DMS53 (cell line): ENCODE data around the gene OR2V2.

Source experiments
- DNase-seq: peaks from one replicate; lab custom pipeline; 2025; lab: John Stamatoyannopoulos, UW

The OR2V2 gene

GRCh38 chr5:181145133-181145532 is 2.3 kb upstream of the OR2V2 start:
- no peak for DNase-seq

GRCh38 chr5:181149355-181149754 is 2.0 kb downstream of the OR2V2 start:
- DNase-seq, result no peak

GRCh38 chr5:181149806-181150733 is 2.7 kb downstream of the OR2V2 start:
- no peak for DNase-seq

GRCh38 chr5:181151146-181151545 is 3.8 kb downstream of the OR2V2 start:
- no peak for DNase-seq

- DNase-seq, result no peak
Observed at GRCh38 chr5:181152406-181152805, 5.0 kb downstream of the OR2V2 start.

- no peak for DNase-seq
Observed at GRCh38 chr5:181153814-181154213, 6.4 kb downstream of the OR2V2 start.

GRCh38 chr5:181156758-181157157 is 9.4 kb downstream of the OR2V2 start:
- no peak for DNase-seq

- DNase-seq, result no peak
Observed at GRCh38 chr5:181158869-181159268, 11.5 kb downstream of the OR2V2 start.

- DNase-seq, result peak; percentile 92
Observed at GRCh38 chr5:181159286-181160151, 12.1 kb downstream of the OR2V2 start.

GRCh38 chr5:181160152-181160754 is 12.9 kb downstream of the OR2V2 start:
- peak; percentile 53 for DNase-seq

GRCh38 chr5:181160755-181161533 is 13.6 kb downstream of the OR2V2 start:
- DNase-seq, result peak; percentile 42

- DNase-seq, result no peak
Observed at GRCh38 chr5:181161534-181162175, 14.3 kb downstream of the OR2V2 start.

GRCh38 chr5:181163487-181164075 is 16.2 kb downstream of the OR2V2 start:
- no peak for DNase-seq

GRCh38 chr5:181164076-181164952 is 16.9 kb downstream of the OR2V2 start:
- peak; percentile 7 for DNase-seq

GRCh38 chr5:181166812-181167733 is 19.7 kb downstream of the OR2V2 start:
- no peak for DNase-seq

GRCh38 chr5:181167814-181168488 is 20.6 kb downstream of the OR2V2 start:
- DNase-seq, result peak; percentile 37

GRCh38 chr5:181168595-181169118 is 21.3 kb downstream of the OR2V2 start:
- DNase-seq, result no peak
